ENCODE measurements around the gene CRHR1. TPM values are rescaled to one million over a fixed set of nuclear protein-coding genes. Genes with fewer than 3 reads are reported as not detected.

CRHR1 gene
- polyA plus RNA-seq, 4 donors: 0.17 to 1.3 (median 0.69) TPM

DNA sequence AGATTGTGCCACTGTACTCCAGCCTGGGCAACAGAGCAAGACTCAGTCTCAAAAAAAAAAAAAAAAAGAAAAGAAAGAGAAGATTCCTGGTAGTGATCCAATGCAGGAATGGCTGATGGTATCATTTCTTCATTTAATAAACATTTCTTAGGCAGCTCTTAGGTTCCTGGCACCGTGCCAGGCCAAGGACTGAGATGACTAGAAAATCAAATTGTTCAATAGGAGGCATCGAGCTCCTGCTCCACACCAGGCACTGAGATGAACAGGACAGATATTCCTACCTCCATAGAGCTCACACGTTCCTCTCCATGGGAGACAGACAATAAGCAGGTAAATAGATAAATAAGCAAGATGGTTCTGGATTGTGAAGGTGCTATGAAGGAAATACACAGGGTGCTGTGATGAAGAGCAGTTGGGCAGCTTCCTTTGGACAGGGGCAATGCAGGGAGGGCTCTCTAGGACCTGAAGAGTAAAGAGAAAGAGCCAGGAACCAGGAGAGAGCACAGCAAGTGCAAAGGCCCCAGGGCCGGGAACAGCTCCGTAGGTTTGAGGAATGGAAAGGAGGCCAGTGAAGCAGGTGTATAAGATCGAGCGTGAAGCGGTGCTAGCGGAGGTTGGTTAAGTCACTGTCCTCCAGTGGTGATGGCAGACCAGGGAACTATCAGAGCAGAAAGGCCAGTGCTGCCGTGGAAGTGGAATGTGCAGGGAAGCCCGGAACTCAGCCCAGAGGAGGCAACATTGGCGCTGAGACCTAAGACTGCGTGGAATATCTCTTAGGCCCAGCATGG, 26.5 kb upstream of the CRHR1 start:
- DNase-seq (ENCODE audit: low read depth in 4 of 4, low spot score in 3 of 4): no peak

DNA sequence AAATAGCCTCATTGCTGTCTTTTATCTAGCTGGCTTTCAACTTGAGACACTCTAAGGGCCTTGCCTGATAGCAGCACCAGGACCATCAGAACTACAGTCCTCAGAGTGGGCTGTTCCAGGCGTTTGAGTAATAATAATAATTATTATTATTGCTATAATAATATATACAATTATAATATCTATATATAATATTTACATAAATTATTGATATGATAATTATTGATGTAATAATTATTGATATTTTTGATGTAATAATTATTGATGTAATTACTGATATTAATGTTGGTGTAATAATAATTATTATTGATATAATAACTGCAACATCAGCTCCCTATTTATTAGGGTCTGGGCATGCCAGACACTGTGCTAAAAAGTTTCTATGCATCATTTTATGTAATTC, 25.6 kb upstream of the CRHR1 start:
- DNase-seq (ENCODE audit: low read depth in 4 of 4, low spot score in 3 of 4): no peak

DNA sequence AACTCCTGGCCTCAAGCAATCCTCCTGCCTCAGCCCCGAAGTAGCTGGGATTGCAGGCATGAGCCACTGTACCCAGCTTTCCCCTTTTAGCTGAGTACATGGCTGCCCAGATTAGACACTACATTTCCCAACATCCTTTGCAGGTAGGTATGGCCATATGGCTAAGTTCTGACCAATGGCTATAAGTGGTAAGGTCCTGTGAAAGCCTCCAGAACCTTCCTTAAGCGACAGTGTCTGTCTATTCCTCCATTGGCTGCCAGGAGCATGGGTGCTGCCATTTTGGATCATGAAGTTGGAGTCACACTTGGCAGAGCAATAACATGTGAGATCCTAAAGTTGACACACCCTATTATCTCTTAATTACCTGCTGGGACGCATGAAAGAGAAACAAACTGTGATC, 24.4 kb upstream of the CRHR1 start:
- DNase-seq (ENCODE audit: low read depth in 4 of 4, low spot score in 3 of 4): no peak

DNA sequence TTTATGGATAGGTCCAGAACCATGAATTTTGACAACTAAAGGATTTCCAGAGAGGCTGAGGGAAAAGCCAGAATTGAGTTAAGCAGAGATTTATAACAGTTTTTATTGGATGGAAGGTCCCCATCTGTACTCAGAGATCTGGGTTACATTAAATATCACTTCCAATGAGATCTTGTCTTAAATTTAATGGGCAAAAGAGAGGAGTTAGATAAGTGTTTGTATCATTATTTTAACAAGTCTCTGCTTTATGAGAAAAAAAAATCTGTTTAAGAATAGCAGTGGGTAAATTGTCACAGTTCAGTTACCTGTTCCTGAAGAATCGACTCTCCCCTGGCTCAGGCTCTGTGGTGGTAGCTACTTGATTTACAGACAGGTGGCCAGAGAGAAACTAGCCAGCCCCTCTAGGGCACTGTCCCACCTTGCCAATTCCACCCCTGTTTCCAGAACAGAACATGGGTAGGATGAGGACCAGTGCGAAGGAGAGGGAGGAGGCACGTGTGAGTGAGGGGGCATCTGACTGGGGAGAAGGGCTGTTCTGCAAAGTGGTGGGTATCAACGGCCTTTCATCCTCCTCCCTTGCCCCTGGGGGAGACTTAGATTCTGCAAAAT, 22.1 kb upstream of the CRHR1 start:
- DNase-seq (ENCODE audit: low read depth in 4 of 4, low spot score in 3 of 4): no peak

DNA sequence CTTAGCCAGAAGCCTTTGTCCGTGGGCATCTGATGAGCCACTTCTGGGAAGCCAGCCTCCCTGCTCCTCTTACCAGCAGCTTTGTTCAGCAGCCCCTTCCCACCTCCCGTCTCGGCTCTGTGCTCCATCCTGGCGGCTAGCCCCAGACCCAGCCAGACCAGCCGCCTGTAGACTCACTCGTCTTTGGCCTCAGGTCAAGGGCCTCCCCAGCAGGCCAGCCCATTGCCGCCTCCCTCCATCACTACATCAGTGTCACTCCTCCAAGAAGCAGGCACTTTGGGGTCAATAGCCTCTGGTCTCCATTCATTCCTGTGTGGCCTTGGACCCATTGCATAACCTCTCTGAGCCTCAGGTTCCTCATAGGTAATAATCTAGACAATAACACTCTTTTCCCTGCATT, 20.9 kb upstream of the CRHR1 start:
- no peak for DNase-seq (ENCODE audit: low read depth in 4 of 4, low spot score in 3 of 4)

DNA sequence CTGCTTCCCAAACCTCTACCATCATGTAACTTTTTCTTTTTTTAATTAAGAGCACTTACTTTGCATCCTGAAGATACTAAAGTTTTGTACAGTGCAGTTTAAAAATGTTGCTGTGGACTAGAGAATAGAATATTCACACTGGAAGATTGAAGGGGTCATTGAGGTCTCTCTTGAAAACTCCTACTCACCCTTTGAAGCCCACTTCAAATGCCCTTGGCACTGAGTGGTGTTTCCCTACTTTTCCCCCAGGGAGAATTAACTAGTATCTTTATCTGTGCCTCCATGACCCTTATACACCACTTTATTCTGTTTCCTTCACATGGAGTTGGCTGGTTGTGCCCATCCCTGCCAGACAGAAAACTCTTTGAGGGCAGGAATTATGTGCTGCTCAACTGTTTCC, 19.6 kb upstream of the CRHR1 start:
- no peak for DNase-seq (ENCODE audit: low read depth in 4 of 4, low spot score in 3 of 4)

DNA sequence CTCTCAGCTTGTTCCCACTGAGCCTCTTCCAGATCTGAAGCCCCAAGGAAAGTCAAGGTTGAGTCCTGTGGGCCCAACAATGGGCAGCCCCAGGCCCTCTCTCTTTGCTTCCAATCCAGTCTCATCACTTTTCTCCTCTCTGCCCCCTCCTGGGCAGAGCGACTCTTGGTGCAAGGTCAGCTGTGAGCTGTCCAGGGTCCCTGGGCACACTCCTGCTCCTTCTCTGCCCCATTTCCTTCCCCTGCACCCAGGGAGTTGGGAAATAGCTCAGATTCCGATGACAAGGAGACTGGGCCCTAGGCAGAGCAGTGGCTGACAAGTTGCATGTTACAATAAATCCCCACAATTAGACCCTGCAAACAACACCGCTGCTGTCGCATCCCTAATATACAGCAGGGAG, 16.1 kb upstream of the CRHR1 start:
- DNase-seq (ENCODE audit: low read depth in 4 of 4, low spot score in 3 of 4): no peak

DNA sequence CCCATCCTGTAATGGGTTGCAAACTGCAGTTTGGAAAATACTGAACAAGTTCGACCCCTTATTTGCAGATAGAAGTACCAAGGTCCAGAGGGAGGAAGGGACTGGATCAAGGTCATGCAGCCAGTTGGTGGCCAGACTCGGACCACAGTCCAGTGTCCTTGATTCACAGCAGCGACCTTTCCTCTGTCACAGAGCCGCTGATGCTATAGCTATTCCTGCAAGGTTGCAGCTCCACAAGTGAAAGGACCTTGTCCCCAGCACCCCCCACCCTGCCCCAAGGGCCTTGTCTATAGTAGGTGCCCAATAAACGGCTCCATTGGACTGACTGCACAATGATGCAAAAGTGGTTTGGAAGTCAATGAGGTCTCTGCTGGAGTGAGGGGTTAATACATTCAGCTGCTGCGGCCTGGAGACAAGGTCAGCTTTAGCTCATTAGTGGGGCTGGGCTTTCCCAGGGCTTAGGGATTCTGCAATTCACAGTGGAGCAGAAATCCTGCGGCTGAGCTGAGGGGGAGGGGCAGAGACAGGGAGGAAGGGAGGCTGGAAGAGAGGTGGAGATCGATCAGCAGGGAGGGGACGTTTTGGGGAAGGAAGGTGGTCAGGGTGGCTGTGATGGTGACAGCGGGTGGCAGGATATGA, 13.4 kb upstream of the CRHR1 start:
- no peak for DNase-seq (ENCODE audit: low read depth in 4 of 4, low spot score in 3 of 4)

DNA sequence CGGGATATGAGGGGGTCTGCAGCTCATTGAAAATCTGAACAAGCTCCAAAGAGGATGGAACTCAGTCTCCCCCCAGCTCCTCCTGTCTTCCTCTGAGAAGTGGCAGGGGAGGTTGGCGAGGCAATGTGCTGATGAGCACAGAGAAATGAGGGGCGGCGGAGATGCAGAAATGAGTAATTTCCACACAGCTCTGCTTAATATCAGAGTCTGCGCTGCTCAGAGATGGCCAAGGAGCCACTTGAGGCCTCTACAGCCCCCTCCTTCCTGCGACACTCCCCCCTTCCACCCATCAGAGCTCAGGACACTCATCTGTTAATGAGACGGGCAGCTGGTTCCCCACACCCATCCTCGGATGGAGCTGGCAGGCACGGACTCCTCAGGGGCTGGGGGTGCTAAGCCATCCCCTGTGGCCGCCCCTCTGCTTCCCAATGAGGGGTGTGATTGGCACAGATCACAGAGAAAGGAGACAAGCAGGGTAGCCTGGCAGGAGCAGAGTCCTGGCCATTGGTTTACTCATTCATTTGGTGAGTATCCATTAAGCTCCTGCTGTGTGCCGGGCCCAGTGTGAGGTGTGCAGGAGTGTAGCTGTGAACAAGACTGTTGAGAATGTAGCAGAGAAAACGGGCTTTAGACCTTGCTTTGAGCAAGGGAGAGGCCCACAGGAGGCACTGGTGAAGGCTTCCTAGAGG, 12.7 kb upstream of the CRHR1 start:
- no peak for DNase-seq (ENCODE audit: low read depth in 4 of 4, low spot score in 3 of 4)

DNA sequence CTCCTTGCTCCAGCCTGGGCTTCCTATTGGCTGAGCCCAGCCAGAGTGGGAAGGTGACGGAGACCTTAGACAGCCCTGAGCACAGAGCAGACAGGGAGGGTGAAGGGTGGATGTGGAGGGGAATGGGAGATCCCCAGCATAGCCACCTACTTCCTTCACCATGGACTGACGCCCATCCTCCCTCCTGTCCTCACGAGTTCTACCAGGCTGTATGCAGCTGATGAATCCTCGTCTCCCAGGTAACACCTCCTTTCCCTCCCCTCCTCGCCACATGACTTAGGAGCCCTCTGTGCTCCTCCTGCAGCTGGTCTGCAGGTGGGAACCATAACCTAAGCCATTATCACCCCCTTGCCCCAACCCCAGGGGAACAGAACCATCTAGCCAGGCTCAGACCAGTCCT, 9.0 kb upstream of the CRHR1 start:
- no peak for DNase-seq (ENCODE audit: low read depth in 4 of 4, low spot score in 3 of 4)

DNA sequence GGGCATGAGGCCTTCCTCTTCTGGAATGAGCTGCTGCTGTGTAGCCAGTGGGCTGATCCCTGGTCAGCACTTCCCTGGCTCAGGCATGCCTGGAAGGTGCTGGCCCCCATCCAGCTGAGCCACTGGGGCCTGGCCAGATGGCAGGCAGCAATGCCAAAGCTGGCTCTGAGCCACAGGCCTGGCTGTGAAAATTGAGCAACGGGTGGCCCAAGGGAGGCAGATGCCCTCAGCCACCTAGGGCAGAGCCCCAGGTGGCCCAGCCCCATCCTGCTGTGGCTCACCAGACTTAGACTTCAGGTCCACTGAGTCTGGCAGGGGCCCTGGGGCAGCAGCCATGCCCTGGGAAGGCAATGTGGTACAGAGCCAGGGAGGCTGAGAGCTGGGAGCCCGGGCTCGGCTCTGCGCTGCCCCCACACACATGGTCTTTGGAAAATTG, 8.5 kb upstream of the CRHR1 start:
- no peak for DNase-seq (ENCODE audit: low read depth in 4 of 4, low spot score in 3 of 4)

DNA sequence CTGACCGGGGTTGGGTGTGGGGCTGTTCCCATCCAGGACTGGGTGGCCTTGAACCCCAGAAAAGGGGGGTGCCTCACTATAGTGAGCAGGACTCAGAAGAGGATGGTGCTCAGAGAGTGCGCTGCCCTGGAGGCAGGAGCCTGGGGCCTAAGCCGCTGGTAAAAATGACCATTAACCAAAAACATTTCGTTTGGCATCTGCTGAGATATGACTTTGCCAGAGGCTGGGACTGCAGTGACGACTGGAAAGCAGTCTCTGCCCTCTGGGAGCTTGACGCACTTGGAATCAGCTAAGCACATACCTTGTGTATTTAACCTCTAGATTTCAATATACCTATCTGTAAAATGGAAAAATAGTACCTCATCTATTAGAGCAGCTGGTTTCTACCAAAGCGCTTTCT, 7.2 kb upstream of the CRHR1 start:
- DNase-seq (ENCODE audit: low read depth in 4 of 4, low spot score in 3 of 4): no peak

DNA sequence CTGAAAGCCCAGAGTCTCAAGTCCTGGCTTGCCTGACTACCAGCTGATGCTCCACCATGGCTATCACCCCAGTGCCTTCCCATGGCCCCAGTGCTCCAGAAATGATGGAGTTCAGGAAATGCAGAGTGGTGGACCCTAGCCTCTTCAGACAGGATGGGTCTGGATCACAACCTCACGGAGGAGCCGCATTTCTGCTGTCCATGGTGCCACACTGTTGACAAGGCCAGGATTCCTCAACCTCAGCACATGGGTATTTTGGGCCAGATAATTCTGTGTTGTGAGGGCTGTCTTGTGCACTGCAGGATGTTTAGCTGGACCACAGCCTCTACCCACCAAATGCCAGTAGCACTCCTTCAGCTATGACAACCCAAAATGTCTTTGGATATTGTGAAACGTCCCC, 6.7 kb upstream of the CRHR1 start:
- DNase-seq (ENCODE audit: low read depth in 4 of 4, low spot score in 3 of 4): no peak

DNA sequence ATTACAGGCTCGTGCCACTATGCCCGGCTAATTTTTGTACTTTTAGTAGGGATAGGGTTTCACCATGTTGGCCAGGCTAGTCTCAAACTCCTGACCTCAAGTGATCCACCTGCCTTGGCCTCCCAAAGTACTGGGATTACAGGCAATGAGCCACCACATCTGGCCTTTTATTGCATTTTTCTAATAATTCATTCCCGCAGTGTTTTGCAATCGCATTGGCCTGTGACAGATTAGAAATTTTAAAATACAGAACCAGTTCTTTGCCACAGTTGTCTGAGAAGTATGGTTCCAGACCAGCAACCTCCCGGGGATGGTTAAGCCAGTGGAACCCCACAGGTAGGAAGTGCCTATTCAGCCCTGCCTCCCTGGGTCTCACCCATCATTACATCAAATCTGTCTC, 3.2 kb upstream of the CRHR1 start:
- DNase-seq (ENCODE audit: low read depth in 4 of 4, low spot score in 3 of 4): no peak

DNA sequence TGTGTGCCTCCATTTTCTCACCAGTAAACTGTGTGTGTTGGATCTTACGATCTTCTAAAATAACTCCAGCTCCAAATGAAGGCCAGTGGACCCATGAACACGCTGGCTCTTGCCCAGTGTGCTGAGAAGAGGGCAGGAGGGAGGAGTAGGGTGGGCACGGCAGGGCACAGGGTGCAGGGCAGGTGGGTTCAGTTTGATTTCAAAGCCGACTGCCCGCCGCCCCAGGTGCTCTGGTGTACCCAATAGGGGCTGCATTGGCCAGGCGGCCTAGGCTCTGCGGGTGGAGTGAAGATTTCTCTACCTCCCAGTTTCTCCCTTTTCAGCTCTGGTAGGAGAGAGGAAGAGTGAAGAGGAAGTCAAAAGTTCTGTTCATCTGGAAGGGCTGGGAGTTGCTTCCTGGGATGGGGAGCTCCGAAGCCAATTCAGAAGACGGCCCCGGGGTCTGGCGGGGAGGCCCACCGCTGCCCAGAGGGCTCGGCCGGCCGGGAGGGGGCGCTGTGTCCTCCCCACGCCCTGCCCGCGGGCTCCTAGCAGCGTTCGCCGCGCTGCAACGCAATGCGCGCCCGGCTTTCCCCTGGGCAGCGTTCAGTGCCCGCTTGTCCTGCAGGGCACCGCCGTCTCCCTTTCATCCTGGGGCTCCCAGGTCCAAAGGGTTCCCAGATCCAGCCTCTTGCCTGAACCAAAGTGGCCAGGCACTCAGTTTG, 1.1 kb upstream of the CRHR1 start:
- DNase-seq (ENCODE audit: low read depth in 4 of 4, low spot score in 3 of 4): no peak

DNA sequence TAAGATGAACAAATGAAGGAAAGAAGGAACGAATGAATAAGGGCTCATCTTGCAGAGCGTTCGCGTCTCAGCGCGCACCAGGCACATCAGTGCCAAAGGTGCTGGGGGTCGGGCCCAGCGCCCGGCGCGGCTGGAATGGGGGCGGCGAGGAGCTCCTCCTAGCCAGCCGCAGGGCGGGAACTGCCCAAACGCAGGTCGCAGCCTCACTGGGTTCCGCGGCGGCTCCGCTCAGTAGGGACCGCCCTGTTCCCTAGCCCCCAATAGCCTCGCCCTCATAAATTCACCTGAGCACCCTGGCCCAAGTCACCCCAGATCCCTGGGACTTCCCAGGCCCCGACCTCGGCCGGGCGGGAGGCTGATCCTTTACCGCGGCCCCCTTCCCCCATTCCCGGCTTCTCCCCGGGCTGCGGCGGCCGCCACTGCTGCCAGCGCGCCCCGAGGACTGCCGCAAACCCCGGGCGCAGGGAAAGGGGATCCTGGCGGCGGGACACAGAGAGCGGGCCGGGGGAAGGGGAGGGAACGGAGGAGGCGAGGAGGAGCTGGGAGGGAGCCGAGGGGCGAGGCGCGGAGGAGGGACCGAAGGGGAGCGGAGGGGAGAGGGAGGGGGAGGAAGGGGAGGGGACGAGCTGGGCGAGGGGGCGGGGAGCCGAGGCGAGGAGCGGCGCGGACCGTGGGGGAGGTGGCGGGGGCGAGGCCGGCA, 377 bp upstream of the CRHR1 start:
- peak in 2 of 4 donors; percentile 29 to 48 for DNase-seq (ENCODE audit: low read depth in 4 of 4, low spot score in 3 of 4)

DNA sequence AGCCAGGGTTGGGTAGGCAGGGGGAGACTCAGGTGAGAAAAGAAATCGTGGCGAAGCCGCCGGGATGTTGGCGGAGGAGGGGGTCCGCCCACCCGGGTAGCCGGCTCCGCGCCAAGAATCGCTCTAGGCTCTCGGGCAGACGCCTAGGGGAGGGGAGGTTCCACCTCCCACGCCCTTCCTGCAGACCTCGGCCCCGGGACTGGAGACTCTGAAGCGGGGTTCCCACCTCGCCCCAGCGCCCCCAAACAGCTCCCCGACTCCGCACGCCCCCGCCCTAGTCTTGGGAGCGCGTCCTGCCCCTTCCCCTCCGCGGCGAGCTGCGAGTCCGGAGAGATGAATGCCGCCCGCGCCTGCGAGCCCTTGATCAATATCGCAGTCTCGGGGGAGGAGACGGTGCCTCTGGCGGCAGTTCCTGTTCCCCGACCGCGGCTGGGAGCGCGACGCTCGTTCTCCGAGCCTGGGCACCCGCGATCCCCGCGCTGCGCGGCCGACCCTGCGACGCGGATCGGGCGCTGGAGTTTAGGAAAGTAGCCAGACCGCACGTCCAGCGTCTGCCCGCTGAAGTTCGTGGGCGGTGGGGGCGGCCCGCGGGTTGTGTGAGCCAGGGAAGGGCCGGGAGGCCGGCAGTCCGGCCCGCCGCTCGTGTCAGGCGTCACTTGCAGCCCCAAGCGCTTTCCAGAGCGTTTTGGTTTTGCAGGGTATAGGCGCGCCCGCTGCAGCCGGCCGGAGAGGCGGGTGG, 790 bp downstream of the CRHR1 start:
- no peak for DNase-seq (ENCODE audit: low read depth in 4 of 4, low spot score in 3 of 4)

DNA sequence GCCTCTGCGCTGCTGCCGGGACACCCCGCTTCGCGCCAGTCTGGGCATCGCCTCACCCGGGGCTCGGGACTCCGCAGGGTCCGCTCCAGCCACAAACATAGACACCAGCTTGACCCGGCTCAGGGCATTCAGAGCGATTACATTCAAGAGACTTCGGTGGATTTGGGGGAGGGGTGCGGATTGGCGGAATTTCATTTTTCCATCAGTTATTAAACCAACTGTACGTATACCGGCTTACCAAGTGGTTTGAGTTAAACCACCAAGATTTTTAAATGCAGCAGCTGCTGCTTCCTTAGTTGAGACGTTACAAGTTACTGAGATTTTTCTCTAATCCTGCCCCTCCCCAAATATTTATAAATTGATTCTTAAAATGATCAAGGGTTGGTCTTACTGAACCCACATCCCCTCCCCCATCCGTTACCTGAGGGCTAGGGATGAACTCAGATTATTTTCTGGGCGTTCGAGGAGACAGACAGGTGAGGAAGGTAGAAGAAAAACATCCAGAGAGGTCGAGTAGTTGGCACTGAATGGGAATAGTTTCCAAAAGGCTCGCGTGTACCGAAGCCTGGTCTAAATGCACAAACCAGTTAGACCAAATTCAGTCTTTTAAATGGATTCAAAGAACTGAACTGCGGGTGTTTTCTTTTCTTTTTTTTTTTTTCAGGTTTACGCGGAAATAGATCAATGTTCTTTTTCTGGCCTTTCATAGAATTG, 1.5 kb downstream of the CRHR1 start:
- DNase-seq (ENCODE audit: low read depth in 4 of 4, low spot score in 3 of 4): no peak

DNA sequence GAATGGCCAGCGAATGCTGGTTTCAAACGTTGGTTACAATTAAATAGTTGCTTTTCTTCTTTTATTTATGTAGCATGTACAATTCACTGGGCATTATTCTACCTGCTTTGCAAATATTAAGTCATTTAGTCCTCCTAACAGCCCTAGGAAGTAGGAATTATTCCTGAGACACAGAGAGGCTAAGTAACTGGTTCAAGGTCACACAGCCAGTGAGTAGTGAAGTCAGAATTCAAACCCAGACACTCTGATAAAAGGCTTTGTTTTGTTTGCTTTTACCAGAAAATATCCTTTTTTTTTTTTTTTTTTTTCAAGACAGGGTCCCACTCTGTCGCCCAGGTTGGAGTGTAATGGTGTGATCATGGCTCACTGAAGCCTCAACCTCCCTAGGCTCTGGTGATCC, 2.2 kb downstream of the CRHR1 start:
- no peak for DNase-seq (ENCODE audit: low read depth in 4 of 4, low spot score in 3 of 4)
